ENCODE results near the gene SLC28A1.

DNA sequence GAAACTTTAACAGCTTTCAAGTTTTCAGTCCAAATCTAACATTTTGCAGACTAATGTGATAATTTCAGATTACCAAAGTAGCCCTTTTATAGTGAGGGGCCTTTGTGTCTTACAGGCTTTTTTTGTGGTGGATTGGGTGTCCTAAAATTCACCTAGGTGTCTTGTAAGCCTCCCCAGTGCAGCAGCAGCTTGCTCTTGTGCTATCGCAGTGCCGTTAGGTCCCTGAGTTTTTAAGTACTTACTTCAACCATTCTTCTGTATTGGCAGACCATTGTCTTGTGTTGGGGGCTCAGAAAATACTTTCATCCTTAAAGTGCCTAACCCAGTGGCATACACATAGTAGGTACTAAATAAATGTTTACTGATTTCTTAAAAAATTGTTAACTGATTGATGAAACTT lies 99.2 kb downstream of the SLC28A1 start:
- TF ChIP-seq EZH2phosphoT487 (IDR thresholded peaks at IDR 0.05; ENCODE audit: insufficient read depth, low read depth): no peak
- TF ChIP-seq EZH2 (IDR thresholded peaks at IDR 0.05; ENCODE audit: insufficient read depth, poor library complexity, severe bottlenecking): no peak

Data from GM23248 (cell line).